HepG2 (cell line): ENCODE results near the gene TBX3. TPM values are rescaled to one million over a fixed set of nuclear protein-coding genes. Genes with fewer than 3 reads are reported as not detected.

Source experiments
- ESRRA ChIP-seq: sonication (generic); formaldehyde crosslinking; IDR thresholded peaks from 2 replicates; pipeline ENCODE4 v1.5.1; 2020; ENCODE audit warnings: mild to moderate bottlenecking, low read depth, missing genetic modification reagents
- FOXP1 ChIP-seq, 2 experiments: fragments of 450-650 bp in 1 of 2; IDR thresholded peaks; 2 replicates each; pipeline ENCODE4 v1.6.1; 2017 to 2018; ENCODE audit warnings: antibody characterized with exemption in 1 of 2
- GZF1 ChIP-seq: sonication (generic); formaldehyde crosslinking; IDR thresholded peaks from 2 replicates; pipeline ENCODE4 v1.5.1; 2020; ENCODE audit warnings: mild to moderate bottlenecking, missing genetic modification reagents
- HNRNPLL ChIP-seq: fragments of 200-400 bp; formaldehyde crosslinking; IDR thresholded peaks from 2 replicates; pipeline ENCODE4 v1.6.1; 2017; ENCODE audit warnings: mild to moderate bottlenecking, low read depth, low read length; ENCODE audit not compliant: poor library complexity, severe bottlenecking
- KLF13 ChIP-seq: sonication (generic); formaldehyde crosslinking; IDR thresholded peaks from 2 replicates; pipeline ENCODE4 v1.4.0; 2020; ENCODE audit warnings: mild to moderate bottlenecking, missing genetic modification reagents
- KMT2B ChIP-seq: IDR thresholded peaks from 2 replicates; pipeline ENCODE4 v1.6.1; 2016; ENCODE audit warnings: missing genetic modification reagents, missing compliant biosample characterization
- REPIN1 ChIP-seq: sonication (generic); formaldehyde crosslinking; IDR thresholded peaks from 2 replicates; pipeline ENCODE4 v1.8.0; 2022; ENCODE audit warnings: missing genetic modification reagents, low read depth, mild to moderate bottlenecking, borderline replicate concordance
- SIX4 ChIP-seq: sonication (generic); formaldehyde crosslinking; IDR thresholded peaks from 2 replicates; pipeline ENCODE4 v1.4.0; 2020; ENCODE audit warnings: missing genetic modification reagents
- SMAD9 ChIP-seq: sonication (generic); formaldehyde crosslinking; IDR thresholded peaks from 2 replicates; pipeline ENCODE4 v1.5.1; 2020; ENCODE audit warnings: mild to moderate bottlenecking, missing genetic modification reagents
- SOX13 ChIP-seq, 3 experiments: fragments of 450-650 bp in 1 of 3; sonication (generic) in 1 of 3; formaldehyde crosslinking in 1 of 3; IDR thresholded peaks in 2 of 3; conservative IDR thresholded peaks in 1 of 3; 2 replicates each; pipeline versions ENCODE4 v1.5.0 to v1.6.1; 2016 to 2020; ENCODE audit warnings: antibody characterized with exemption in 1 of 3, mild to moderate bottlenecking in 1 of 3, missing compliant biosample characterization in 1 of 3, missing genetic modification reagents in 1 of 3, moderate library complexity in 1 of 3
- SP140L ChIP-seq: sonication (generic); formaldehyde crosslinking; IDR thresholded peaks from 2 replicates; pipeline ENCODE4 v1.4.0; 2020; ENCODE audit warnings: missing genetic modification reagents, borderline replicate concordance
- SYNCRIP ChIP-seq: fragments of 200-400 bp; formaldehyde crosslinking; IDR thresholded peaks from 2 replicates; pipeline ENCODE4 v1.6.1; 2018; ENCODE audit warnings: mild to moderate bottlenecking, low read depth, low read length; ENCODE audit not compliant: insufficient read depth
- ZFY ChIP-seq: sonication (generic); formaldehyde crosslinking; IDR thresholded peaks from 2 replicates; pipeline ENCODE4 v1.4.0; 2020; ENCODE audit warnings: missing genetic modification reagents
- ZNF121 ChIP-seq: sonication (generic); formaldehyde crosslinking; IDR thresholded peaks from 2 replicates; pipeline ENCODE4 v1.5.0; 2020; ENCODE audit warnings: mild to moderate bottlenecking, missing genetic modification reagents
- ZNF33A ChIP-seq: sonication (generic); formaldehyde crosslinking; IDR thresholded peaks from 2 replicates; pipeline ENCODE4 v1.5.1; 2020; ENCODE audit warnings: missing genetic modification reagents, mild to moderate bottlenecking, moderate library complexity, borderline replicate concordance
- ZNF354B ChIP-seq: sonication (generic); formaldehyde crosslinking; IDR thresholded peaks from 2 replicates; pipeline ENCODE4 v1.8.0; 2022; ENCODE audit warnings: mild to moderate bottlenecking, missing genetic modification reagents
- ZNF577 ChIP-seq: sonication (generic); formaldehyde crosslinking; IDR thresholded peaks from 2 replicates; pipeline ENCODE4 v1.4.0; 2020; ENCODE audit warnings: mild to moderate bottlenecking, low read depth, missing genetic modification reagents, borderline replicate concordance
- ZNF713 ChIP-seq: sonication (generic); formaldehyde crosslinking; IDR thresholded peaks from 2 replicates; pipeline ENCODE4 v1.4.0; 2020; ENCODE audit warnings: mild to moderate bottlenecking, missing genetic modification reagents
- ZNF788 ChIP-seq: sonication (generic); formaldehyde crosslinking; IDR thresholded peaks from 2 replicates; pipeline ENCODE4 v1.5.0; 2020; ENCODE audit warnings: mild to moderate bottlenecking, missing genetic modification reagents, borderline replicate concordance
- ZSCAN21 ChIP-seq: sonication (generic); formaldehyde crosslinking; IDR thresholded peaks from 2 replicates; pipeline ENCODE4 v1.8.0; 2022; ENCODE audit warnings: mild to moderate bottlenecking, missing genetic modification reagents, moderate library complexity, borderline replicate concordance
- polyA plus RNA-seq, 8 experiments: library from polyadenylated mRNA; depleted of rRNA in 3 of 8; stranded (reverse) in 7 of 8; unstranded in 1 of 8; fragments of >200 nt; fragmentation: Illumina TruSeq in 4 of 8; extraction: Trizol in 4 of 8; gene quantifications; 2 replicates each; pipeline versions ENCODE4 v1.2.1 to v1.2.3, GENCODE V29; 2011 to 2016; ENCODE audit warnings: low read depth in 4 of 8, missing spikeins in 1 of 8, mixed read lengths in 1 of 8; ENCODE audit not compliant: insufficient read depth in 1 of 8
- total RNA-seq, 5 experiments: library from RNA; depleted of rRNA; stranded (reverse); fragments of >200 nt; fragmentation: Illumina TruSeq; extraction: Trizol; gene quantifications; 2 replicates each; pipeline ENCODE4 v1.2.3, GENCODE V29; 2016; ENCODE audit warnings: low read depth in 1 of 5
- TF ChIP-seq, protein P1 (sequence below): sonication (generic); formaldehyde crosslinking; IDR thresholded peaks from 2 replicates; pipeline ENCODE4 v1.5.0; 2020; ENCODE audit warnings: mild to moderate bottlenecking, missing genetic modification reagents
- TF ChIP-seq, protein P2 (sequence below): sonication (generic); formaldehyde crosslinking; IDR thresholded peaks from 2 replicates; pipeline ENCODE4 v1.4.0; 2020; ENCODE audit warnings: missing genetic modification reagents
- TF ChIP-seq, protein P3 (sequence below): sonication (generic); formaldehyde crosslinking; IDR thresholded peaks from 2 replicates; pipeline ENCODE4 v1.4.0; 2020; ENCODE audit warnings: mild to moderate bottlenecking, missing genetic modification reagents

Gene TBX3
- total and polyA plus RNA-seq, 2 of the 13 experiments (the other 11 are each of a cell fraction or from before 2014, with no cell fraction given) = 27.1 to 42.4 TPM

DNA sequence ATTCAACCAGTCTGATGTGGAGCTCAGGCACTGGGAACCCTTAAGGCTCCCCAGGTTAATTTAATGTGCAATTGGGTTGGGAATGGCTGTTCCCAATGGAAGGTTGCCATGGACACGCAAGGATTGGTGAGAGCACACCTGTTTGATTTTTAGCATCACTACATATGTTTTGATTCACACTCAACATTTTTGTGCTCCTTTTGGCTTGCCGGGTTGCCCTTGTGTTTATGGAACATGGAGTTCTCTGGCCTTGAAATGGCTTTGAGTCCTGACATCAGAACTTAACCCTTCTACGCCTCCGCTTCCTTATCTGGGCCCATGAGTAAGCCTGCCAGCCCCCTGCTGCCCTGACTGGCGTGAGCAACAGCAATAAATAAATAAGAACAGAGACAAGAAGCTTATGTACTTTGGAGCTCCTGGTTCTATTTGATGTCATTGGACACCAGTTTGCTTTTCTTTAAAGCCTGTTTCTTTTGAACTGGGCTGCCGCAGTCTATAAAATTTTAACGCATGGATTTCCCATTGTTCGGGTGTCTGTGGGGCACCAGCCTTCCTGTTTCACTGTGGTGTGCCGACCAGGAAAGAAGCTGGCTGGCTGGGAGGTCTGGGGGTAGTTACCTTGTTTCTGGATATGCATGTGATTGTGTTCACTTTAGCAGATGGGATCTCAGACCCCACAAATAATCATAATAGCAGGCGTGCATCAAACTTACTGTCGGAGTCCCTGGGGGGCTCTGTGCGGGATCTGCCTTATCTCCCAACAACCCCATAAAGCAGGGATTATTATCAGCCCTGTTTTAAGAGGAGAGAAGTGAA is 27.8 kb downstream of the TBX3 start (continued):
- no peak for TF ChIP-seq ZNF713 (CRISPR knock-in tag)
- no peak for TF ChIP-seq FOXP1 (IDR thresholded peaks at IDR 0.05)
- TF ChIP-seq FOXP1 (CRISPR knock-in tag; IDR thresholded peaks at IDR 0.05) = peak; percentile 95
- TF ChIP-seq, protein P1, sequence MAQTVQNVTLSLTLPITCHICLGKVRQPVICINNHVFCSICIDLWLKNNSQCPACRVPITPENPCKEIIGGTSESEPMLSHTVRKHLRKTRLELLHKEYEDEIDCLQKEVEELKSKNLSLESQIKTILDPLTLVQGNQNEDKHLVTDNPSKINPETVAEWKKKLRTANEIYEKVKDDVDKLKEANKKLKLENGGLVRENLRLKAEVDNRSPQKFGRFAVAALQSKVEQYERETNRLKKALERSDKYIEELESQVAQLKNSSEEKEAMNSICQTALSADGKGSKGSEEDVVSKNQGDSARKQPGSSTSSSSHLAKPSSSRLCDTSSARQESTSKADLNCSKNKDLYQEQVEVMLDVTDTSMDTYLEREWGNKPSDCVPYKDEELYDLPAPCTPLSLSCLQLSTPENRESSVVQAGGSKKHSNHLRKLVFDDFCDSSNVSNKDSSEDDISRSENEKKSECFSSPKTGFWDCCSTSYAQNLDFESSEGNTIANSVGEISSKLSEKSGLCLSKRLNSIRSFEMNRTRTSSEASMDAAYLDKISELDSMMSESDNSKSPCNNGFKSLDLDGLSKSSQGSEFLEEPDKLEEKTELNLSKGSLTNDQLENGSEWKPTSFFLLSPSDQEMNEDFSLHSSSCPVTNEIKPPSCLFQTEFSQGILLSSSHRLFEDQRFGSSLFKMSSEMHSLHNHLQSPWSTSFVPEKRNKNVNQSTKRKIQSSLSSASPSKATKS (CRISPR knock-in tag) = 0 out of 2 replicates have a peak, but pooled peaks have one; percentile 17
- TF ChIP-seq REPIN1 = peak; percentile 32; the same call in 1 of the 2 replicates
- no peak for TF ChIP-seq KMT2B (CRISPR knock-in tag)
- TF ChIP-seq KLF13 (CRISPR knock-in tag) = no peak
- TF ChIP-seq, protein P2, sequence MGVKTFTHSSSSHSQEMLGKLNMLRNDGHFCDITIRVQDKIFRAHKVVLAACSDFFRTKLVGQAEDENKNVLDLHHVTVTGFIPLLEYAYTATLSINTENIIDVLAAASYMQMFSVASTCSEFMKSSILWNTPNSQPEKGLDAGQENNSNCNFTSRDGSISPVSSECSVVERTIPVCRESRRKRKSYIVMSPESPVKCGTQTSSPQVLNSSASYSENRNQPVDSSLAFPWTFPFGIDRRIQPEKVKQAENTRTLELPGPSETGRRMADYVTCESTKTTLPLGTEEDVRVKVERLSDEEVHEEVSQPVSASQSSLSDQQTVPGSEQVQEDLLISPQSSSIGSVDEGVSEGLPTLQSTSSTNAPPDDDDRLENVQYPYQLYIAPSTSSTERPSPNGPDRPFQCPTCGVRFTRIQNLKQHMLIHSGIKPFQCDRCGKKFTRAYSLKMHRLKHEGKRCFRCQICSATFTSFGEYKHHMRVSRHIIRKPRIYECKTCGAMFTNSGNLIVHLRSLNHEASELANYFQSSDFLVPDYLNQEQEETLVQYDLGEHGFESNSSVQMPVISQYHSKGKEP (CRISPR knock-in tag) = no peak
- TF ChIP-seq ZFY (CRISPR knock-in tag) = peak; percentile 44; the same call in 1 of the 2 replicates
- peak; percentile 99 for TF ChIP-seq SIX4 (CRISPR knock-in tag)
- TF ChIP-seq HNRNPLL = no peak
- no peak for TF ChIP-seq SMAD9 (CRISPR knock-in tag)
- TF ChIP-seq SYNCRIP = no peak
- no peak; the same call in 1 of the 2 replicates for TF ChIP-seq ZNF788 (CRISPR knock-in tag)
- TF ChIP-seq ZNF33A (CRISPR knock-in tag) = no peak
- no peak for TF ChIP-seq ZNF354B (CRISPR knock-in tag)
- TF ChIP-seq GZF1 (CRISPR knock-in tag) = no peak
- no peak for TF ChIP-seq ZNF121 (CRISPR knock-in tag)
- 0 out of 2 replicates have a peak, but pooled peaks have one; percentile 14 for TF ChIP-seq ESRRA (CRISPR knock-in tag)
- TF ChIP-seq SP140L = no peak
- TF ChIP-seq ZNF577 = no peak
- peak; percentile 89 for TF ChIP-seq SOX13 (IDR thresholded peaks at IDR 0.05)
- peak in 1 of 2 experiments; percentile 98; a peak in 2 of 4 replicates for TF ChIP-seq SOX13 (CRISPR knock-in tag; conservative IDR thresholded peaks at IDR 0.05 in 1 of 2, IDR thresholded peaks at IDR 0.05 in 1 of 2)
- TF ChIP-seq, protein P3, sequence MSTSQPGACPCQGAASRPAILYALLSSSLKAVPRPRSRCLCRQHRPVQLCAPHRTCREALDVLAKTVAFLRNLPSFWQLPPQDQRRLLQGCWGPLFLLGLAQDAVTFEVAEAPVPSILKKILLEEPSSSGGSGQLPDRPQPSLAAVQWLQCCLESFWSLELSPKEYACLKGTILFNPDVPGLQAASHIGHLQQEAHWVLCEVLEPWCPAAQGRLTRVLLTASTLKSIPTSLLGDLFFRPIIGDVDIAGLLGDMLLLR (CRISPR knock-in tag) = no peak
- TF ChIP-seq ZSCAN21 = no peak
